K562 (cell line): ENCODE results near the gene ZACN. TPM values are rescaled to one million over a fixed set of nuclear protein-coding genes. Genes with fewer than 3 reads are reported as not detected.

Source experiments
- ATAC-seq: fragments of 200-7000 bp; cut with Tn5 transposase; 3 replicates; pipeline ENCODE4 v1.9.1; 2020; ENCODE audit warnings: moderate library complexity
- BruUV-seq: library from RNA; stranded (reverse); fragments of 400-500 nt; replicated peaks from 2 replicates; lab custom pipeline; 2021; lab: Mats Ljungman, UMichigan
- CTCF ChIA-PET: fragments of 300-600 bp; formaldehyde crosslinking; extraction: SDS; loops from one replicate; lab custom pipeline; 2021; ENCODE audit warnings: low intra/inter-chr PET ratio; lab: Yijun Ruan, JAX
- POLR2A ChIA-PET: fragments of 300-600, 350-650 bp; sonication (Branson Sonifier 250); formaldehyde crosslinking; extraction: SDS; loops from one replicate; lab custom pipeline; 2021; ENCODE audit warnings: antibody characterized with exemption, inconsistent platforms; lab: Yijun Ruan, JAX
- DNase-seq, 4 experiments: peaks; one replicate each; pipeline versions ENCODE4 v3.0.0 to v3.0.0-alpha.2; 2011 to 2018; ENCODE audit warnings: low spot score in 3 of 4, mixed read lengths in 3 of 4; ENCODE audit errors: extremely low read depth in 1 of 4
- FAIRE-seq: peaks from 2 replicates; lab custom pipeline; 2011; peaks lifted over from hg19 to GRCh38; lab: Jason Lieb, UNC
- H2AFZ ChIP-seq: 2 replicates; pipeline ENCODE4 v1.6.0; 2011; ENCODE audit warnings: low read depth, low read length, control low read depth, inconsistent platforms
- H3K27ac ChIP-seq: fragments of 200-600 bp; 3 replicates; pipeline ENCODE4 v1.8.0; 2011; ENCODE audit warnings: low read depth, mild to moderate bottlenecking, control low read depth, inconsistent platforms, low read length, moderate library complexity, mixed read lengths; ENCODE audit errors: extremely low read depth
- H3K27me3 ChIP-seq, 2 experiments: fragments of 300-600 bp in 1 of 2; 2 replicates in 1 of 2; 3 replicates in 1 of 2; pipeline versions ENCODE4 v1.6.0 to v1.8.0; 2011; ENCODE audit warnings: inconsistent platforms in 2 of 2, low read length in 2 of 2, mild to moderate bottlenecking in 1 of 2, mixed read lengths in 1 of 2, moderate library complexity in 1 of 2; ENCODE audit not compliant: control insufficient read depth in 2 of 2, insufficient read depth in 2 of 2
- H3K36me3 ChIP-seq: fragments of 300-600 bp; 3 replicates; pipeline ENCODE4 v1.8.0; 2011; ENCODE audit warnings: mild to moderate bottlenecking, low read length, inconsistent platforms; ENCODE audit not compliant: control insufficient read depth, insufficient read depth
- H3K4me1 ChIP-seq, 2 experiments: fragments of 200-600 bp in 1 of 2; replicated peaks in 1 of 2; 2 replicates in 1 of 2; 3 replicates in 1 of 2; pipeline versions ENCODE4 v1.5.1 to v1.8.0; 2011; ENCODE audit warnings: inconsistent platforms in 2 of 2, low read length in 2 of 2, mild to moderate bottlenecking in 1 of 2, mixed read lengths in 1 of 2, moderate library complexity in 1 of 2; ENCODE audit not compliant: control insufficient read depth in 2 of 2, insufficient read depth in 2 of 2
- H3K4me2 ChIP-seq: 2 replicates; pipeline ENCODE4 v1.6.1; 2011; ENCODE audit warnings: low read length, control low read depth, inconsistent platforms, mixed read lengths; ENCODE audit not compliant: insufficient read depth
- H3K4me3 ChIP-seq: fragments of 200-600 bp; sonication (generic), shearing (Covaris generic); 2 replicates; pipeline ENCODE4 v1.5.1; 2016; ENCODE audit warnings: control low read depth, inconsistent platforms
- H3K79me2 ChIP-seq: fragments of 200-600 bp; 3 replicates; pipeline ENCODE4 v1.8.0; 2011; ENCODE audit warnings: low read length, inconsistent platforms; ENCODE audit not compliant: control insufficient read depth, insufficient read depth
- H3K9ac ChIP-seq, 2 experiments: 2 replicates each; pipeline versions ENCODE4 v1.6.0 to v1.6.1; 2011; ENCODE audit warnings: low read depth in 2 of 2, low read length in 2 of 2, control low read depth in 1 of 2, inconsistent platforms in 1 of 2, mild to moderate bottlenecking in 1 of 2, mixed read lengths in 1 of 2; ENCODE audit not compliant: insufficient read depth in 1 of 2
- H3K9me1 ChIP-seq: one replicate; pipeline ENCODE4 v1.6.0; 2011; ENCODE audit warnings: inconsistent platforms, mild to moderate bottlenecking, low read length, moderate library complexity; ENCODE audit not compliant: control insufficient read depth, insufficient read depth
- H3K9me3 ChIP-seq: replicated peaks from 2 replicates; pipeline ENCODE4 v1.5.1; 2011; ENCODE audit warnings: low read depth, low read length, inconsistent platforms; ENCODE audit not compliant: control insufficient read depth, insufficient read depth
- H4K20me1 ChIP-seq: replicated peaks from 2 replicates; pipeline ENCODE4 v1.6.1; 2011; ENCODE audit warnings: low read length, inconsistent platforms, mixed read lengths; ENCODE audit not compliant: control insufficient read depth, insufficient read depth
- PRMT5 ChIP-seq: sonication (generic); formaldehyde crosslinking; IDR thresholded peaks from 2 replicates; pipeline ENCODE4 v1.5.0; 2020; ENCODE audit warnings: missing genetic modification reagents
- RBM14 ChIP-seq: fragments of 200-400 bp; formaldehyde crosslinking; IDR thresholded peaks from 2 replicates; pipeline ENCODE4 v1.6.1; 2018; ENCODE audit warnings: low read depth, mild to moderate bottlenecking, low read length, moderate library complexity, borderline replicate concordance; ENCODE audit not compliant: insufficient read depth
- ZBTB33 ChIP-seq: sonication (generic); formaldehyde crosslinking; IDR thresholded peaks from 2 replicates; pipeline ENCODE4 v1.8.1; 2023; ENCODE audit warnings: mild to moderate bottlenecking, missing genetic modification reagents
- ZFP36 ChIP-seq: fragments of 150-350 bp; IDR thresholded peaks from 2 replicates; pipeline ENCODE4 v1.6.1; 2018; ENCODE audit warnings: low read length, low read depth; ENCODE audit not compliant: partially characterized antibody
- WGBS: fragments of 100-300 bp; shearing (Covaris generic); methylation state at CpG from one replicate; pipeline ENCODE4 v1.1.6; 2016; ENCODE audit warnings: low coverage, mixed read lengths; ENCODE audit not compliant: insufficient coverage; ENCODE audit errors: missing lambda C conversion rate; 5-methylcytosine and 5-hydroxymethylcytosine counted together
- in situ Hi-C: fragments of 300-500 bp; cut with MboI; formaldehyde crosslinking; loops from 4 replicates; pipeline ENCODE4 v1.15.0; 2018; ENCODE audit warnings: inconsistent platforms, mixed read lengths
- intact Hi-C: fragments of 100-400 bp; cut with micrococcal nuclease; formaldehyde crosslinking; loops from 2 replicates; pipeline ENCODE4 v1.14.2; 2022
- polyA plus RNA-seq, 8 experiments: library from polyadenylated mRNA; depleted of rRNA in 4 of 8; stranded (reverse) in 5 of 8; unstranded in 3 of 8; fragments of >200 nt; fragmentation: Nextera tagmentation in 2 of 8; fragmentation: Illumina TruSeq in 1 of 8; extraction: Ambion mirVana in 2 of 8; extraction: Trizol in 1 of 8; gene quantifications; 2 replicates each; pipeline versions ENCODE4 v1.2.1 to v1.2.3, GENCODE V29; 2011 to 2014; ENCODE audit warnings: inconsistent platforms in 1 of 8, missing spikeins in 1 of 8
- total RNA-seq, 7 experiments: library from RNA; depleted of rRNA in 6 of 7; stranded (reverse); fragments of >200 nt in 6 of 7; fragmentation: Illumina TruSeq in 2 of 7; extraction: Trizol in 2 of 7; gene quantifications; 2 replicates each; pipeline versions ENCODE4 v1.2.1 to v1.2.3, GENCODE V29; 2011 to 2021; ENCODE audit warnings: low replicate concordance in 1 of 7
- TF ChIP-seq, protein P1 (sequence below): fragments of 450-650 bp; IDR thresholded peaks from 2 replicates; pipeline ENCODE4 v1.7.0; 2016; ENCODE audit warnings: borderline replicate concordance
- TF ChIP-seq, protein P2 (sequence below): fragments of 450-650 bp; IDR thresholded peaks from 2 replicates; pipeline ENCODE4 v1.6.1; 2016; ENCODE audit warnings: missing biosample characterization, missing genetic modification characterization

The ZACN gene
- total and polyA plus RNA-seq, 9 of the 15 experiments (the other 6 are each of a cell fraction or from before 2014, with no cell fraction given), result 0.07 TPM; not detected in 8

GRCh38 chr17:76074390-76075363 lies 4.3 kb upstream of the ZACN start, which contains the start of gene GALR2:
TSS of gene GALR2 (plus strand) at chr17:76074781. CDS start at chr17:76074884, 103 bp downstream.
- TF ChIP-seq ZFP36 (no peak), RBM14 (no peak), ZBTB33 (CRISPR knock-in tag) (0 out of 2 replicates have a peak, but pooled peaks have one; percentile 10), PRMT5 (CRISPR knock-in tag) (no peak)
- TF ChIP-seq, protein P1, sequence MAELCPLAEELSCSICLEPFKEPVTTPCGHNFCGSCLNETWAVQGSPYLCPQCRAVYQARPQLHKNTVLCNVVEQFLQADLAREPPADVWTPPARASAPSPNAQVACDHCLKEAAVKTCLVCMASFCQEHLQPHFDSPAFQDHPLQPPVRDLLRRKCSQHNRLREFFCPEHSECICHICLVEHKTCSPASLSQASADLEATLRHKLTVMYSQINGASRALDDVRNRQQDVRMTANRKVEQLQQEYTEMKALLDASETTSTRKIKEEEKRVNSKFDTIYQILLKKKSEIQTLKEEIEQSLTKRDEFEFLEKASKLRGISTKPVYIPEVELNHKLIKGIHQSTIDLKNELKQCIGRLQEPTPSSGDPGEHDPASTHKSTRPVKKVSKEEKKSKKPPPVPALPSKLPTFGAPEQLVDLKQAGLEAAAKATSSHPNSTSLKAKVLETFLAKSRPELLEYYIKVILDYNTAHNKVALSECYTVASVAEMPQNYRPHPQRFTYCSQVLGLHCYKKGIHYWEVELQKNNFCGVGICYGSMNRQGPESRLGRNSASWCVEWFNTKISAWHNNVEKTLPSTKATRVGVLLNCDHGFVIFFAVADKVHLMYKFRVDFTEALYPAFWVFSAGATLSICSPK, result no peak
- TF ChIP-seq, protein P2, sequence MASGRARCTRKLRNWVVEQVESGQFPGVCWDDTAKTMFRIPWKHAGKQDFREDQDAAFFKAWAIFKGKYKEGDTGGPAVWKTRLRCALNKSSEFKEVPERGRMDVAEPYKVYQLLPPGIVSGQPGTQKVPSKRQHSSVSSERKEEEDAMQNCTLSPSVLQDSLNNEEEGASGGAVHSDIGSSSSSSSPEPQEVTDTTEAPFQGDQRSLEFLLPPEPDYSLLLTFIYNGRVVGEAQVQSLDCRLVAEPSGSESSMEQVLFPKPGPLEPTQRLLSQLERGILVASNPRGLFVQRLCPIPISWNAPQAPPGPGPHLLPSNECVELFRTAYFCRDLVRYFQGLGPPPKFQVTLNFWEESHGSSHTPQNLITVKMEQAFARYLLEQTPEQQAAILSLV (tag), result no peak
- POLR2A ChIA-PET, result no interaction called here
- no peak within 1 kb of the TSS for H2AFZ ChIP-seq

More at GRCh38 chr17:76074390-76075363, 4.3 kb upstream of the ZACN start, which contains the start of gene GALR2:
- no TSS peak for BruUV-seq
- FAIRE-seq, result no peak
- H3K27me3 ChIP-seq, result peaks cover 18 to 41% of the 10 kb centered on the region in 2 experiments; a peak in 4 of 5 replicates
- no peak within 1 kb of the TSS for H3K4me3 ChIP-seq
- CTCF ChIA-PET, result no interaction called here
- H3K4me2 ChIP-seq, result no peak within 1 kb of the TSS
- in situ Hi-C loops, result no loop called here
- H4K20me1 ChIP-seq, result peaks cover 13% of the 10 kb centered on the region; the same call in 1 of the 2 replicates
- intact Hi-C loops, result no loop called here
- no peak within 1 kb of the TSS; a peak in 1 of 4 replicates for H3K9ac ChIP-seq
- peaks cover 11% of the 10 kb centered on the region; the same call in 2 of the 3 replicates for H3K36me3 ChIP-seq
- peak in 1 of 4 experiments; percentile 35 for DNase-seq
- H3K9me3 ChIP-seq, result no peaks in the 10 kb centered on the region
- peaks cover 34% of the 10 kb centered on the region for H3K79me2 ChIP-seq
- H3K9me1 ChIP-seq, result peaks cover 4% of the 10 kb centered on the region
- WGBS, result 44% methylated on average over 47 of the region's 92 CpGs
- ATAC-seq, result no peak
- peaks cover 5 to 51% of the 10 kb centered on the region in 2 experiments for H3K4me1 ChIP-seq
- H3K27ac ChIP-seq, result no peak within 1 kb of the TSS
